Body of pancreas (tissue), 4 donors: ENCODE data around the gene DYRK2. TPM values are rescaled to one million over a fixed set of nuclear protein-coding genes. Genes with fewer than 3 reads are reported as not detected.

Experiments
- ATAC-seq: fragments of 150-250 bp; one replicate; pipeline ENCODE4 v1.9.1; 2016
- DNase-seq, 4 donors: peaks; one replicate each; pipeline ENCODE4 v3.0.0-alpha.2; 2019
- H3K27ac ChIP-seq, 4 donors: fragments of 200-600 bp; sonication (generic); 1 replicate in 3 of 4; 2 replicates in 1 of 4; pipeline versions ENCODE4 v1.5.1 to v1.6.1; 2016 to 2019; ENCODE audit warnings: mild to moderate bottlenecking in 1 of 4, mixed read lengths in 1 of 4, moderate library complexity in 1 of 4
- H3K27me3 ChIP-seq, 2 donors: fragments of 200-600 bp; sonication (generic); one replicate each; pipeline ENCODE4 v1.6.0; 2016; ENCODE audit warnings: mild to moderate bottlenecking in 1 of 2
- H3K36me3 ChIP-seq, 2 donors: fragments of 200-600 bp; sonication (generic); replicated peaks in 1 of 2; 2 replicates each; pipeline ENCODE4 v1.5.1; 2016; ENCODE audit warnings: low read depth in 2 of 2; ENCODE audit not compliant: insufficient read depth in 1 of 2
- H3K4me1 ChIP-seq: fragments of 200-600 bp; sonication (generic); one replicate; pipeline ENCODE4 v1.6.0; 2016
- H3K4me3 ChIP-seq, 2 donors: fragments of 200-600 bp; sonication (generic); 1 replicate in 1 of 2; 2 replicates in 1 of 2; pipeline ENCODE4 v1.5.1; 2016 to 2019
- H3K9me3 ChIP-seq, 3 donors: fragments of 200-600 bp; sonication (generic); 1 replicate in 2 of 3; 2 replicates in 1 of 3; pipeline ENCODE4 v1.5.1; 2016
- CTCF ChIP-seq, 7 experiments: fragments of 450-650 bp in 4 of 7; fragments of 200-600 bp in 3 of 7; sonication (generic) in 3 of 7; IDR thresholded peaks; one replicate each; pipeline ENCODE4 v1.5.1; 2016 to 2019; ENCODE audit warnings: antibody characterized with exemption in 7 of 7
- POLR2A ChIP-seq, 3 donors: fragments of 450-650 bp; IDR thresholded peaks; one replicate each; pipeline ENCODE4 v1.6.1; 2016; ENCODE audit warnings: antibody characterized with exemption in 3 of 3, mild to moderate bottlenecking in 2 of 3
- WGBS, 2 donors: methylation state at CpG; one replicate each; pipeline ENCODE4 v1.1.5; 2017; 5-methylcytosine and 5-hydroxymethylcytosine counted together
- intact Hi-C: fragments of 100-400 bp; cut with DNase I; formaldehyde crosslinking; loops from one replicate; pipeline ENCODE4 v1.15.1; 2023
- total RNA-seq, 2 donors: library from RNA; depleted of rRNA; stranded (reverse); fragments of >200 nt; gene quantifications; one replicate each; pipeline ENCODE4 v1.1.0, GENCODE V29; 2016

Gene DYRK2
- total RNA-seq, 2 donors from 2014 or later: 15.6 to 19.8 TPM

GRCh38 chr12:67689385-67689784 lies 40.8 kb downstream of the DYRK2 start:
- no peak overlapping the region for H3K27ac ChIP-seq
- H3K4me3 ChIP-seq: no peak overlapping the region
- ATAC-seq (no peak), DNase-seq (no peak)
- H3K4me1 ChIP-seq: no peaks in the 10 kb centered on the region
- intact Hi-C loops: no loop called here
- H3K27me3 ChIP-seq: no peaks in the 10 kb centered on the region
- no peaks in the 10 kb centered on the region for H3K9me3 ChIP-seq
- no peaks in the 10 kb centered on the region for H3K36me3 ChIP-seq
- TF ChIP-seq POLR2A (IDR thresholded peaks at IDR 0.05): no peak
- TF ChIP-seq CTCF (IDR thresholded peaks at IDR 0.05): no peak
- WGBS, 2 donors: 54 to 61% methylated on average over 1 of the region's 1 CpG

DNA sequence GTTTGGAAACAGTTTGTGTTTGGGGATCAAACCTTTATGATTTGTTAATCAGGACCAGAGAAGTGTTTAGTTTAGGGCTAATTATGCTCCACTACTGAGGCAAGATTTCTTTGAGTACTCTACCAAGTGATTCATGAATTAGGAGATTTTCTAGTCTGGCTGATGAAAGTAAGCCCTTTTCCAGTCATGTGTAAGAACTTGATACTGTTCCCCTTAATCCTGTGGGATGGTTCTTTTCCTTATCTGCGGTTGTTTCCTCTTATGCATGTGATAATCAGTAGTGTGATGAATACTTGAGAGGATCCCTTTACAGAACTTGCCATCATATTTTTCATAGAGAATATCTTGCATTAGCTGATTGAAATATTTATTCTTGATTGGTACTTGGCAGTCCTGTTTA lies 42.1 kb downstream of the DYRK2 start:
- intact Hi-C loops: no loop called here
- WGBS, 2 donors: 89 to 96% methylated on average over 1 of the region's 1 CpG
- Histone ChIP-seq H3K27ac (no peak overlapping the region), H3K4me3 (no peak overlapping the region), H3K4me1 (no peaks in the 10 kb centered on the region), H3K36me3 (no peaks in the 10 kb centered on the region), H3K27me3 (no peaks in the 10 kb centered on the region), H3K9me3 (no peaks in the 10 kb centered on the region)
- DNase-seq (no peak), ATAC-seq (no peak)
- TF ChIP-seq CTCF (IDR thresholded peaks at IDR 0.05) (no peak), POLR2A (IDR thresholded peaks at IDR 0.05) (no peak)

- no peak overlapping the region for H3K4me3 ChIP-seq
- H3K4me1 ChIP-seq: no peaks in the 10 kb centered on the region
- H3K27me3 ChIP-seq: no peaks in the 10 kb centered on the region
- H3K9me3 ChIP-seq: no peaks in the 10 kb centered on the region
- H3K36me3 ChIP-seq: no peaks in the 10 kb centered on the region
- TF ChIP-seq CTCF (IDR thresholded peaks at IDR 0.05) (no peak), POLR2A (IDR thresholded peaks at IDR 0.05) (no peak)
- 92 to 93% methylated on average over 5 of the region's 5 CpGs for WGBS, 2 donors
- no peak for ATAC-seq
- DNase-seq: no peak
- intact Hi-C loops: no loop called here
- H3K27ac ChIP-seq: no peak overlapping the region
Observed at GRCh38 chr12:67691220-67691619, 42.7 kb downstream of the DYRK2 start.

GRCh38 chr12:67692135-67692534 lies 43.6 kb downstream of the DYRK2 start:
- Histone ChIP-seq H3K27ac (no peak overlapping the region), H3K27me3 (no peaks in the 10 kb centered on the region), H3K4me1 (no peaks in the 10 kb centered on the region), H3K4me3 (no peak overlapping the region), H3K9me3 (no peaks in the 10 kb centered on the region), H3K36me3 (no peaks in the 10 kb centered on the region)
- ATAC-seq: no peak
- intact Hi-C loops: no loop called here
- DNase-seq: no peak
- 88 to 99% methylated on average over 3 of the region's 3 CpGs for WGBS, 2 donors
- TF ChIP-seq CTCF (IDR thresholded peaks at IDR 0.05) (no peak), POLR2A (IDR thresholded peaks at IDR 0.05) (no peak)

DNA sequence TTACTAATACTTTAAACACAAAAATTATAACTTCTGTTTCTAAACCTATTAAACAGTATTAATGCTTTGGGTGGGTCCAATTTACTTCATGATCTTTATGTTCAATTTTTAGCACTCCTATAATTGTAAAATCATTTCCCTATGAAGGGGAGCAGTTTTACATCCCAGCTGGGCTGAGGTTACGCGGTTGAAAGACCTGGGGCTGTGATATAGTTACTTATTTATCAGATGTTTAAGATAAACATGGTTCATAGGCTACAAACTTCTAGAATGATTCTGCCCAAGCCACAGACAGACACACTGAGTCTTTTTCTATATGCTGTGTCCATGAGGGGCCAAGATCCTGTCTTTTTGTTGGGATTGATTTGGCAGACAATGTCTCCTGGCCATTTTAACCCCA lies 44.4 kb downstream of the DYRK2 start:
- 93 to 97% methylated on average over 2 of the region's 2 CpGs for WGBS, 2 donors
- intact Hi-C loops: no loop called here
- ATAC-seq (no peak), DNase-seq (no peak)
- Histone ChIP-seq H3K4me1 (no peaks in the 10 kb centered on the region), H3K27me3 (no peaks in the 10 kb centered on the region), H3K27ac (no peak overlapping the region), H3K4me3 (no peak overlapping the region), H3K9me3 (no peaks in the 10 kb centered on the region), H3K36me3 (no peaks in the 10 kb centered on the region)
- no peak for TF ChIP-seq CTCF (IDR thresholded peaks at IDR 0.05)
- no peak for TF ChIP-seq POLR2A (IDR thresholded peaks at IDR 0.05)
